SK-MEL-5 (cell line): Measurements from ENCODE around the gene TMC8. TPM values are rescaled to one million over a fixed set of nuclear protein-coding genes. Genes with fewer than 3 reads are reported as not detected.
"Not testable (repeated sequence)": the region's sequence is repeated elsewhere in the genome, so short reads cannot be mapped to it uniquely, and the experiment has no call there.

ENCODE experiments used
- DNase-seq: peaks from one replicate; pipeline ENCODE4 v3.0.0-alpha.2; 2016; ENCODE audit warnings: low read depth, low spot score
- in situ Hi-C: cut with HindIII; loops from 2 replicates; pipeline ENCODE4 v1.10.0; 2016; ENCODE audit warnings: low sequenced_read_pairs, high pct_unique_total_duplicates, low pct_unique_long_range_greater_than_20kb
- total RNA-seq: library from RNA; depleted of rRNA; stranded (reverse); fragments of >200 nt; shearing (Covaris generic); gene quantifications from 2 replicates; pipeline ENCODE4 v1.2.3, GENCODE V29; 2014

TMC8 gene
- total RNA-seq, 1 experiment from 2014 or later: 0.45 TPM

DNA sequence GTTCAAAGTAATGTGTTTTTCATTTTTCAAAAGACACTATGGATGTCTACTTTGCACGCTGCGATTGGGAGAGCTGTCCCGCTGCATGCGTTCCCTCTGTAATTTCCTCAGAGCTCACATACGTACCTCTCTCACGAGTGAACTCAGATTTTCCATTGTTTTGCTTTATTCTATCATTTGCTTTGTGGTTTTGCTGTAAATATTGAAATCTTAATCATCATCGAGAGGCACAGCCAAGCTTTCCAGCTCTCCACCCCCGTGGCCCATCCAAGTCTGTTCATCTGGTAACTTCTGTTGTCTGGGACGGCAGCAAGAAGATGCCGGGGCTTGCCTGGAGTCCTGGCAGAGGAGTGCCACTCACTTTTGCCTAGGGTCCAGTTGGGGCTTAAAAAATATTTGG is 23.1 kb upstream of the TMC8 start:
- in situ Hi-C loops: no loop called here
- no peak for DNase-seq

GRCh38 chr17:78107976-78108725 is 22.4 kb upstream of the TMC8 start:
- in situ Hi-C loops: no loop called here
- no peak for DNase-seq

DNA sequence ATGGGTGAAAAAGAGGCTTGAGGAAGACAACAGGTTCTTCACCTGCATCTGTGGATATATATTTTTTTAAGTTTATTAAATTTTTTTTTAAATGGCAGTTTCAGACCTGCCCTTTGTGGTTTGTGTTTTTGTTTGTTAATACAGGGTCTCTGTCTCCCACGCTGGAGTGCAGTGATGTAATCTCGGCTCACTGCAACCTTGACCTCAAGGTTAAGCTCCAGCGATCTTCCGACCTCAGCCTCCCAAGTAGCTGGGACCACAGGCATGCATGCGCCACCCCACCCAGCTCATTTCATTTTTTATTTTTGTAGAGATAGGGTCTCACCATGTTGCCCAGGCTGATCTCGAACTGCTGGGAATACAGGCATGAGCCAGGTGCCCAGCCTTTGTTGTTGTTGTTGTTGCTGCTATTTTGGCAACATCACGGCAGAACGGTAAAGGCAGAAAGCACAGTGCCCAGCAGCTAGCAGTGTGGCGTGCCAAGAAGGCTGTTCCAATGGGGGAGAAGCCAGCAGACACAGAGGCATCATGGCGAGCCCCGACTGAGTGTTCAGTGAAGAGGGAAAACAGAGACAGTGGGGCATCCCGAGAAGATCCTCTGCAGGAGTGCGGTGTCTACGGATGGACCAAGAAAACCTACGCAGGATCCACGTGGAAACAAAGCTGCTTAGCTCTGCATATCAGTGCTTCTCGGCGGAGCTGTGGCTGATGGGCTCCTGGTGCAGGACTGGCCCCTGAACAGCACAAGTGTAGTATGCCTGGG is 21.7 kb upstream of the TMC8 start:
- DNase-seq: no peak
- in situ Hi-C loops: no loop called here

DNA sequence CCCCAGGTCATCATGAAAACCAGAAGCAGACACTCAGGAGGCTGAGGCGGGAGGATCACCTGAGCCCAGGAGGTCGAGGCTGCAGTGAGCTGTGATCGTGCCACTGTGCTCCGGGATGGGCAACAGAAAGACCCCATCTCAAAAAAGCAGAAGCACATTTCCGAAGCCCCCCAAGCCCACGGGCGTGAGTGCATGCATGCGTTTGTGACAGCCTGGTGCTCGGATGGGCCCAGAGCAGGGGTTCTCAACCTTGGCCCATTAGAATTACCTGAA is 21.1 kb upstream of the TMC8 start:
- no peak for DNase-seq
- in situ Hi-C loops: no loop called here

- in situ Hi-C loops: no loop called here
- DNase-seq: no peak
Observed at GRCh38 chr17:78110363-78111015, 20.1 kb upstream of the TMC8 start.

DNA sequence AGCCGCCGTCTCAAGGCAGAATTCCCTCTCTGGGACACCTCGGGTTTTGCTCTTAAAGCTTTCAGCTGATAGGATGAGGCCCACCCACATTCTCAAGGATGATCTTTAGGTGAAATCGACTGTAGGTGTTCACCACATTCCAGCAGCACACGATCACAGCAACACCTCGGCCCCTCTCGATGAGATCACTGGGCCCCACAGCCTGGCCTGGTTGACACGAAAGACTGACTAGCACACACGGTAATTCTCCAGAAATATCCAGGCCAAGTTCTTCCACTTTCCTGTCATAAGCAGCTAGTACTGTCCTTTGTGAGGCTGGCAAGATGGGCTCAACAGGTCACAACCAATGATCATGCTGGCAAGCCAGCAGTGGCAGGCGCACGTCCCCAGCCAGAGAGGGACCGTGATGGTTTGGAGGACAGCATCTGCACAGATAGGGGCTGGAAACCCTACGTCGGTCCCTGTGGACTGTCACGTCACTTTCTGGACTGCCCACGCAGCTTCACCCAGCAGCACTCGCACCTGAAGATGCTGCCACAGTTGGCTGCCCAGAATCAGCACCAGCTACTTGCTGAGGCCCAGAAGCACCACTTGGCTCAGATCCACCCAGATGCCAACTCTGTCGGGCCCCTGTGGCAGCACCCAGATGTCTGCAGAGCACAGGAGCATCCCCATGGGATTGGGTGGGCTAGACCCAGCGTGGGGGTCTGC is 19.4 kb upstream of the TMC8 start:
- no peak for DNase-seq
- in situ Hi-C loops: no loop called here

DNA sequence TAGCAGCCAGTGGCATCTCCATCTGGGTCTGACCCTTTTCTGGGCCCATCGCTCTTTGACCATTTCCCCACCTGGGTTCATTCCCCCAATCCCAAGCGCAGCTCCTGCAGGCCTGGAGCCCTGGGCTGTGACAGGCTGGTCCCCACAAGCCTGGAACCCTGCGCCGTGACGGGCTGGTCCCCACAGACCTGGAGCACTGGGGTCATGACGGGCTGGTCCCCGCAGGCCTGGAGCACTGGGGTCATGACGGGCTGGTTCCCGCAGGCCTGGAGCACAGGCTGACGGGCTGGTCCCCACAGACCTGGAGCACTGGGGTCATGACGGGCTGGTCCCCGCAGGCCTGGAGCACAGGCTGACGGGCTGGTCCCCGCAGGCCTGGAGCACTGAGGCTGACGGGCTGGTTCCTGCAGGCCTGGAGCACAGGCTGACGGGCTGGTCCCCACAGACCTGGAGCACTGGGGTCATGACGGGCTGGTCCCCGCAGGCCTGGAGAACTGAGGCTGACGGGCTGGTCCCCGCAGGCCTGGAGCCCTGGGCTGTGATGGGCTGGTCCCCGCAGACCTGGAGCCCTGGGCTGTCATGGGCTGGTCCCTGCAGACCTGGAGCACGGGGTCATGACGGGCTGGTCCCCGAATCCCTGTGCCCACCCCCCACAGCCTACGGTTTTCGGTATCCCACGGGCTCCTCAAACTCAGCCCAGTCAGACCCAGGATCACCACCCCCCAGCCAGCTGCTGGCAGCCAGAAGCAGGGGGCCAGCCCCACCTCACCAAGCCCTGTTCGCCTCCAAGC is 18.6 kb upstream of the TMC8 start:
- in situ Hi-C loops: no loop called here
- DNase-seq: no peak

- in situ Hi-C loops: no loop called here
- DNase-seq: peak; percentile 79
Observed at GRCh38 chr17:78112518-78113471, 17.8 kb upstream of the TMC8 start.

- in situ Hi-C loops: no loop called here
- DNase-seq: no peak
Observed at GRCh38 chr17:78113804-78114785, 16.5 kb upstream of the TMC8 start.

DNA sequence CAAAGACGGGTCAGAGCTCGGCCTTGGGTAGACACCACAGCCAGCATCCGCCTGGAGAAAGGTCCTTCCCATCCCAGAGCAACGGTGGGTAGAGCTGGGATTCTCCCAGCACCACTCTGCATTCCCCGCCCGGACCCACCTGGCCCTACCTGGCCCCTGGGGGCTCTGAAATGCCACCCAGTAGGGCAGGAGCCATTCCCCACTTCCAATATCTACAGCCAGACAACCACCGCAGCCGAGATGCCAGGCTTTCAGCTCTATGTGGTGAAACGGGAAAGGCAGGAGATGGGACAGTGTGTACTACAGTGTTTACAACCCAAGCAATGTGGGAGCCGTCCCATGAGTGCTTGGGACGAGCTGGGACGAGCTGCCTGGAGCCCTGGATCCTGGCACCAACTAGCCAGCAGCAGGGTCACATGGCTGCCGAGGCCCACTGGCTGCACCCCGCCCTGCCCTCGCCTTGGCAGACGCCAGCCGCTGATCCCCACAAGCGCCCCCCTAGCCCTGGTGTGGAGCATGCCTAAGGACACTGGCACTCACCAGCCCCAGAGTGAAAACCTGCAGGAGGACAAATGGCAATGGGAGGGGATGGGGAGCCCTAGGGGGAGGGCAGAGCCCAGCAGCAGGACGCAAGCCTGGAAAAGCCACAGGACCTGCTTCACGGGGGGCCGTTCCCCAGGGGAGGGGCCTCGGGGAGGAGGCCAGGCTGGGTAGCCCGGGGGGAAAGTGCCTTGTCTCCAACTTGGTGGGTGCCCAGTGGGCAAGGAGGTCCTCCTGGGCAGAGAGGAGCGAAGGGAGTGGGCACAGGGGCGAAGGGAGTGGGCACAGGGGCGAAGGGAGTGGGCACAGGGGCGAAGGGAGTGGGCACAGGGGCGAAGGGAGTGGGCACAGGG is 15.5 kb upstream of the TMC8 start:
- in situ Hi-C loops: no loop called here
- no peak for DNase-seq

DNA sequence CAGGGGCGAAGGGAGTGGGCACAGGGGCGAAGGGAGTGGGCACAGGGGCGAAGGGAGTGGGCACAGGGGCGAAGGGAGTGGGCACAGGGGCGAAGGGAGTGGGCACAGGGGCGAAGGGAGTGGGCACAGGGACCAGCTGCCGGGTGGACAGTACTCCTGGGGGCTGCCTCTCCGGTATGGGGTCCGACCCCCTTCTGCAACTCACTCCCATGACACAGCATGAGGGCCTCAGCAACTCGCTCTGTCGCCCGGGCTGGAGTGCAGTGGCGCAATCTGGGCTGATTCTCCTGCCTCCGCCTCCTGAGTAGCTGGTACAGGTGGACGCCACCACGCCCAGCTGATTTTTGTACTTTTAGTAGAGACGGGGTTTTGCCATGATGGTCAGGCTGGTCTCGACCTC is 14.8 kb upstream of the TMC8 start:
- DNase-seq, in situ Hi-C loops: not testable (repeated sequence)

DNA sequence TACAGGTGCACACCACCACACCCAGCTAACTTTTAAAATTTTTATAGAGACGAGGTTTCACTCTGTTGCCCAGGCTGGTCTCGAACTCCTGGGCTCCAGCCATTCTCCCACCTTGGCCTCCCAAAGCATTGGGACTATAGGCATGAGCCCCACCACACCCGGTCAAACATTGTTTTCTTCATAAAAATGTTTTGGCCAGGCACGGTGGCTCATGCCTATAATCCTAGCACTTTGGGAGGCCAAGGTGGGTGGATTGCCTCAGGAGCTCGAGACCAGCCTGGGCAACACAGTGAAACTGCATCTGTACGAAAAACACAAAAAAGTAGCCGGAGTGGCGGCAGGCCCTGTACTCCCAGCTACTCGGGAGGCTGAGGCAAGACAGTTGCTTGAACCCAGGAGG is 14.2 kb upstream of the TMC8 start:
- no peak for DNase-seq
- in situ Hi-C loops: no loop called here

DNA sequence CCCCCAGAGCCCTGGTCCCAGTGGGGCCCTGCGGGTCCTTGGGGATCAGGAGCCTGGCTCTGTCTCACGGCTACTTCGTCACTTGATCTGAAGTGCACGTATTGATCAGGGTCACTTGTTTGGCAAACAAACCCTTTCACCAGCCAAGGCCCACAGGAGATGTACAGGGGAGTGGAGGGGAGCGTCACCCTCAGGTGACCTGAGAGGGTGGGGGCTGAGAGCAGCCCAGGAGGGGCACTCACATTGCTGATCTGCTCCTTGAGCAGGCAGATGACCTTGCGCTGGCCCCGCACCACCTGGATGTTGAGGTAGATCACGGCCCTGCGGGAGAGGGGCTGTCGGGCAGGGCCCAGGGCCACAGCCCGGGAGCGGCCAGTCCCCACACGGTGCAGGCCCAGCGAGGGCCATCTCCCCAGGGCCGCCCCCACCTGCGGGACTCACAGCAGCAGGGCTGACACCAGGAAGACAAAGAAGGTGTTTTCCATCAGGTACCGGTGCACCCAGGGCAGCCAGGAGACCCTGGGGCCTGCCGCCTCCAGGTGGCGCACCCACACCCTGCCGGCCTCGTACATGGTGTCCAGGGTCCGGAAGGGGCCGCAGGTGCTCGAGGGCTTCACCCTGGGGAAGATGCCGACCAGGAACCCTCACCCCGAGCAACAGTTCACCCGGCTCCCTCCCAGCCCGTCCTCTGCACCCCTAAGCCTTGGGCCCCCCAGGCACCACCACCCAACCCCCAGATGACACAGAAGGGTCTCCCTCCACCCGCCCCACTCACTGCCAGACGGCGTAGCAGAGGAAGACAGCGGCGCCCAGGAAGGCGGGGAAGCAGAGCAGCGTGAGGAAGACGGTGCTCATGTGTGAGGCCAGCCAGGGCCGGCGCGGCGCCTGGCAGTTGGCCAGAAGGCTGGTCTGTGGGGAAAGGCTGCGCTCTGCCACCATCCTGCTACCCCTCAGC is 13.3 kb upstream of the TMC8 start:
- in situ Hi-C loops: no loop called here
- no peak for DNase-seq

DNA sequence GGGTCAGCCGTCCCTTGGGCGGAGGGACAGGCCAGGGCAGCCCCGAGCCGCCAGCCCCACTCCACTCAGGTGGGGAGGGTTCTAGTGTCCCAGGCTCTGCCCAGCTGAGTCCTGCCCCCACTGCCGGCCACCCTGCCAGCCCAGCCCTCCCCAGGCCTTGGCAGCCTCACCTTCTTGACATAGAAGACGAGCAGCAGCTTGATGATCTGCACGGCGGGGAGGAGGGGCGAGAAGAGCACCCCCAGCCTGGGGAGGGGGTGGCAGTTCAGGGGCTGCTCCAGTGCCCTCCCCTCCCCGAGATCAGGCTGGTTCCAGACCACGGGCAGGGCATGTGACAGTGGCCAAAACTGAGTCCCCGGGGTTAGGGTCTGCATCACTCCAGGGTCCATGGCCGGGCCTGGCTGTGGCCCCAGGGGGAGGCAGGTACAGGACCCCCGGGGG is 11.8 kb upstream of the TMC8 start:
- no peak for DNase-seq
- in situ Hi-C loops: no loop called here
